Measurements from ENCODE around the gene KRT81. TPM values are rescaled to one million over a fixed set of nuclear protein-coding genes. Genes with fewer than 3 reads are reported as not detected.
A peak's percentile ranks its signal among the peaks of the same experiment; 100 is the strongest.
"Not testable (repeated sequence)": the region's sequence is repeated elsewhere in the genome, so short reads cannot be mapped to it uniquely, and the experiment has no call there.

The KRT81 gene
- total and polyA plus RNA-seq, 2 donors from 2014 or later = not detected

DNA sequence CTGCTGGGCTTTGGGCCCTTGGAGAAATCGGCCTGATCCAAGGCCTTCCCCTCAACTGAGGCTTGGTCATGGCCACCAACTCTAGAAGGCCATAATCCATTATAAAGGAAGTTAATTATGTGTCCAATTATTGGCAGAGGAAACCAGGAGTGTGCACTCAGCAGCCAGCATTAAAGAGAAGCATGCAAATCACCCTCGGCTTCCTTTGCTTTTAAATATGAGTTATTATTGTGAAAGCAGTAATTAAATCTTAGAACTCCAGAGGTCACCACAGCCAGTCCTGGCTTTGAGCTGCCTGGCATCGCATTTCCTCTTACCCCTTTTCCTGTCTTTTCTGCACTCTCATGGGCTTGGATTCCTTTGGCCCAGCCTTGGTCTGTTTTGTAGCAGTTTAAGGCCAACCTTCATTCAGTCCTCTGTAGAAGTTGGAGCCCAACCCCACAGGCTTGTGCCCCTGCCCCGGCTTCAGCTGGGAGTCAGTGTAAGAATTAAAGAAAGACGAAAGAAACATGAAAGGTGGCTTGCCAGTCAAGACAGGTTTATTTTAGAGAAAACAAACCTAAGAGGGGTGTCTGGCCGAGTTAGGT lies 31.6 kb downstream of the KRT81 start:
- H3K9me3 ChIP-seq (ENCODE audit: control insufficient read depth in 2 of 3, insufficient read depth in 1 of 3, low read length in 3 of 3) = no peaks in the 10 kb centered on the region
- FAIRE-seq (no peak), DNase-seq (peak in 3 of 5 donors; percentile 23 to 34 (median 25))
- intact Hi-C loops (cut with DNase I) = no loop called here
- peaks cover 19% of the 10 kb centered on the region for H3K27me3 ChIP-seq (ENCODE audit: control insufficient read depth, insufficient read depth, low read length)
- no peak overlapping the region for H3K9ac ChIP-seq (ENCODE audit: low read length in 3 of 3)
- H3K36me3 ChIP-seq (ENCODE audit: control insufficient read depth in 2 of 3, insufficient read depth in 3 of 3, low read length in 3 of 3) = no peaks in the 10 kb centered on the region
- H3K4me3 ChIP-seq (ENCODE audit: low read length in 3 of 3) = no peak overlapping the region
- TF ChIP-seq, protein P1, sequence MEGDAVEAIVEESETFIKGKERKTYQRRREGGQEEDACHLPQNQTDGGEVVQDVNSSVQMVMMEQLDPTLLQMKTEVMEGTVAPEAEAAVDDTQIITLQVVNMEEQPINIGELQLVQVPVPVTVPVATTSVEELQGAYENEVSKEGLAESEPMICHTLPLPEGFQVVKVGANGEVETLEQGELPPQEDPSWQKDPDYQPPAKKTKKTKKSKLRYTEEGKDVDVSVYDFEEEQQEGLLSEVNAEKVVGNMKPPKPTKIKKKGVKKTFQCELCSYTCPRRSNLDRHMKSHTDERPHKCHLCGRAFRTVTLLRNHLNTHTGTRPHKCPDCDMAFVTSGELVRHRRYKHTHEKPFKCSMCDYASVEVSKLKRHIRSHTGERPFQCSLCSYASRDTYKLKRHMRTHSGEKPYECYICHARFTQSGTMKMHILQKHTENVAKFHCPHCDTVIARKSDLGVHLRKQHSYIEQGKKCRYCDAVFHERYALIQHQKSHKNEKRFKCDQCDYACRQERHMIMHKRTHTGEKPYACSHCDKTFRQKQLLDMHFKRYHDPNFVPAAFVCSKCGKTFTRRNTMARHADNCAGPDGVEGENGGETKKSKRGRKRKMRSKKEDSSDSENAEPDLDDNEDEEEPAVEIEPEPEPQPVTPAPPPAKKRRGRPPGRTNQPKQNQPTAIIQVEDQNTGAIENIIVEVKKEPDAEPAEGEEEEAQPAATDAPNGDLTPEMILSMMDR (IDR thresholded peaks at IDR 0.05; ENCODE audit: borderline replicate concordance, extremely low read depth, insufficient read depth) = no peak
- no peak overlapping the region for H3K27ac ChIP-seq (ENCODE audit: low read depth in 2 of 2, low read length in 2 of 2)
- peaks cover 0 to 3% (median 2%) of the 10 kb centered on the region in 3 donors for H3K4me1 ChIP-seq (ENCODE audit: control insufficient read depth in 2 of 3, insufficient read depth in 2 of 3, low read depth in 1 of 3, low read length in 3 of 3)

DNA sequence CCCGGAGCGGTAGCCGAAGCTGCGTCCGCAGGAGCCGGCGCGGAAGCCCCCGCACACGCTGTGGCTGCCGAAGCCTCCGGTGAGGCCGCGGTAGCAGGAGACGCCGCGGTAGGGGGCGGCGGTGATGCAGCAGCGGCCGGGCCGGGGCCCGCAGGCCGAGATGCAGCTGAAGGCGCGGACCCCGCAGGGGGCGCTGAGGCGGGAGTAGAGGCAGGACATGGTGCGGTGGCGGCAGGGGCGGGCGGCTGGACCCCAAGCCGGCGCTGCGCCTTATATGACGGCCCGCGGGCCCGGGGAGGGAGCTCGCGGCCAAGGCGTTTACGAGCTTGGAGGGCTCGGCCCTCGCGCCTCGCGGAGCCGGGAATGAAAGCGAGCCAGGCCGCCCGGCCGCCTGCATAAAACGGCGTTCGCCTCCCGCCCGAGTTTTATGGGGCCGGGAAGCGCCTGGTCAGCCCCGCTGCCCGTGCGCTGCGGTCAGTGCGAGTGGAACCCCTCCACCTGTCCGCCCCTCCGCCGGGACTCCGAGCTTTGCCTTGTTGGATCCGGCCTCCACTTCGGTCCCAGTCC lies 32.9 kb downstream of the KRT81 start:
- Histone ChIP-seq H3K36me3 (ENCODE audit: control insufficient read depth in 2 of 3, insufficient read depth in 3 of 3, low read length in 3 of 3) (no peaks in the 10 kb centered on the region), H3K4me3 (ENCODE audit: low read length in 3 of 3) (no peak overlapping the region), H3K27ac (ENCODE audit: low read depth in 2 of 2, low read length in 2 of 2) (no peak overlapping the region), H3K9ac (ENCODE audit: low read length in 3 of 3) (no peak overlapping the region), H3K9me3 (ENCODE audit: control insufficient read depth in 2 of 3, insufficient read depth in 1 of 3, low read length in 3 of 3) (no peaks in the 10 kb centered on the region), H3K27me3 (ENCODE audit: control insufficient read depth, insufficient read depth, low read length) (peaks cover 19% of the 10 kb centered on the region), H3K4me1 (ENCODE audit: control insufficient read depth in 2 of 3, insufficient read depth in 2 of 3, low read depth in 1 of 3, low read length in 3 of 3) (peaks cover 0 to 3% (median 0%) of the 10 kb centered on the region in 3 donors)
- intact Hi-C loops (cut with DNase I) = no loop called here
- TF ChIP-seq, protein P1 (IDR thresholded peaks at IDR 0.05; ENCODE audit: borderline replicate concordance, extremely low read depth, insufficient read depth) = no peak
- no peak for FAIRE-seq
- DNase-seq = peak; percentile 53 to 74 (median 65)

DNA sequence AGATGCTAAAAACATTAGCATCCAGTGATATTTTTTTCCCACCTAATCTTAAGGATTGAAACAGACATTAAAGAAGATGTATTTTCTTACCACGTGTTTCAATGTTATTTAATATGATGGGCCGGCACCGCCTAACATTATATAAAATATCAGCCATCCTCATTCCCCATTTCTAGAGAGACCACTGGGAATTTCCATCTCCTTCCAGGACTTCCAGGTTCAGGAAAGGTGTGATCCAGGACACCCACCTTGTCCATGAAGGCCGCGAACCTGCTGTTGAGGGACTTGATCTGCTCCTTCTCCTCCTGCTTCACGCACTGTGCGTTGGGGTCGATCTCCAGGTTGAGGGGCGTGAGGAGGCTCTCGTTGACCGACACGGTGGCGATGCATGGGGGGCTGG lies 33.4 kb downstream of the KRT81 start:
- H3K27me3 ChIP-seq (ENCODE audit: control insufficient read depth, insufficient read depth, low read length) = peaks cover 19% of the 10 kb centered on the region
- H3K36me3 ChIP-seq (ENCODE audit: control insufficient read depth in 2 of 3, insufficient read depth in 3 of 3, low read length in 3 of 3); intact Hi-C loops (cut with DNase I); H3K9ac ChIP-seq (ENCODE audit: low read length in 3 of 3); H3K9me3 ChIP-seq (ENCODE audit: control insufficient read depth in 2 of 3, insufficient read depth in 1 of 3, low read length in 3 of 3); H3K27ac ChIP-seq (ENCODE audit: low read depth in 2 of 2, low read length in 2 of 2); FAIRE-seq; H3K4me1 ChIP-seq (ENCODE audit: control insufficient read depth in 2 of 3, insufficient read depth in 2 of 3, low read depth in 1 of 3, low read length in 3 of 3); H3K4me3 ChIP-seq (ENCODE audit: low read length in 3 of 3): not testable (repeated sequence)
- DNase-seq = peak in 1 of 5 donors; percentile 24

DNA sequence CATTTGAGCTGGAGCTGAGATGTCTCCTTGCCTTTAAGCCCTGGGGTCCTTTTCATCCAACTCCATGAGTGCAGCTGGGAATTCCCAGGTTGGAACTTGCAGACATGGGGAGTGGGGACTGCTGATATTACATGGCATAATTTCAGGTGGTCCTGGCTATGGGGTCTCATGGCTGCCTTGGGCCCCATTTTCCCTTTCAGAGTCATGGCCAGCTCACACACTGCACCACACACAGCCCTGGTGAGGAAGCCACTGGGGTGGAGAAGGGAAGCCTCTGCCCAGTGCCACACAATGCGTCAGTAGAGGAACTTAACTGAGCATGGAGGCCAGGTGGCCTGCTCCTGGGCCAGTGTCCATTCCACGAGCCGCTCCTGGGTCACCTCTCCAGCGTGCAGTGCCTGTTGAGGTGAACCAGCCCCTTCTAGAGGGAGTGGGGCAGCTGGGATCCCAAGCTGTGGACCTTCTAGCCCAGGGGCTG lies 34.2 kb downstream of the KRT81 start:
- Histone ChIP-seq H3K27me3 (ENCODE audit: control insufficient read depth, insufficient read depth, low read length) (peaks cover 19% of the 10 kb centered on the region), H3K36me3 (ENCODE audit: control insufficient read depth in 2 of 3, insufficient read depth in 3 of 3, low read length in 3 of 3) (no peaks in the 10 kb centered on the region), H3K9ac (ENCODE audit: low read length in 3 of 3) (no peak overlapping the region), H3K4me3 (ENCODE audit: low read length in 3 of 3) (no peak overlapping the region), H3K4me1 (ENCODE audit: control insufficient read depth in 2 of 3, insufficient read depth in 2 of 3, low read depth in 1 of 3, low read length in 3 of 3) (peaks cover 3 to 6% (median 6%) of the 10 kb centered on the region in 3 donors), H3K27ac (ENCODE audit: low read depth in 2 of 2, low read length in 2 of 2) (no peak overlapping the region), H3K9me3 (ENCODE audit: control insufficient read depth in 2 of 3, insufficient read depth in 1 of 3, low read length in 3 of 3) (no peaks in the 10 kb centered on the region)
- DNase-seq = peak in 2 of 5 donors; percentile 29 to 37
- TF ChIP-seq, protein P1 (IDR thresholded peaks at IDR 0.05; ENCODE audit: borderline replicate concordance, extremely low read depth, insufficient read depth) = no peak
- no peak for FAIRE-seq
- intact Hi-C loops (cut with DNase I) = no loop called here
